GM21515 (cell line): ENCODE data around the gene TMEM18.
A peak's percentile ranks its signal among the peaks of the same experiment; 100 is the strongest.
"Not testable (repeated sequence)": the region's sequence is repeated elsewhere in the genome, so short reads cannot be mapped to it uniquely, and the experiment has no call there.

Source experiments
- ATAC-seq: cut with Tn5 transposase; IDR thresholded peaks from one replicate; pipeline ENCODE4 v1.9.1; 2021; ENCODE audit not compliant: unreplicated experiment

TMEM18 gene

GRCh38 chr2:677056-677958, at the start of gene TMEM18:
TSS of gene TMEM18 (minus strand) at chr2:677406. CDS start at chr2:677345, 61 bp downstream.
- ATAC-seq: peak; percentile 56

GRCh38 chr2:726169-726568, 49.0 kb upstream of the TMEM18 start:
- peak; percentile 77 for ATAC-seq

- ATAC-seq: no peak
Observed at GRCh38 chr2:725468-725867, 48.3 kb upstream of the TMEM18 start.

GRCh38 chr2:723761-724160, 46.6 kb upstream of the TMEM18 start:
- ATAC-seq: no peak

GRCh38 chr2:720842-721241, 43.6 kb upstream of the TMEM18 start:
- no peak for ATAC-seq

GRCh38 chr2:719734-720133, 42.5 kb upstream of the TMEM18 start:
- ATAC-seq: no peak

- no peak for ATAC-seq
Observed at GRCh38 chr2:719191-719590, 42.0 kb upstream of the TMEM18 start.

- no peak for ATAC-seq
Observed at GRCh38 chr2:717661-718060, 40.5 kb upstream of the TMEM18 start.

GRCh38 chr2:715854-716560, 38.8 kb upstream of the TMEM18 start:
- no peak for ATAC-seq

- peak; percentile 5 for ATAC-seq
Observed at GRCh38 chr2:715038-715437, 37.8 kb upstream of the TMEM18 start.

GRCh38 chr2:714005-714741, 37.0 kb upstream of the TMEM18 start:
- peak; percentile 92 for ATAC-seq

GRCh38 chr2:710867-711665, 33.9 kb upstream of the TMEM18 start:
- ATAC-seq: no peak

- ATAC-seq: no peak
Observed at GRCh38 chr2:709138-709765, 32.0 kb upstream of the TMEM18 start.

- ATAC-seq: no peak
Observed at GRCh38 chr2:708667-709066, 31.5 kb upstream of the TMEM18 start.

- peak; percentile 97 for ATAC-seq
Observed at GRCh38 chr2:705971-706511, 28.8 kb upstream of the TMEM18 start.

GRCh38 chr2:702765-703164, 25.6 kb upstream of the TMEM18 start:
- not testable (repeated sequence) for ATAC-seq

GRCh38 chr2:696999-697627, 19.9 kb upstream of the TMEM18 start:
- ATAC-seq: no peak

GRCh38 chr2:696463-696862, 19.3 kb upstream of the TMEM18 start:
- peak; percentile 91 for ATAC-seq

- no peak for ATAC-seq
Observed at GRCh38 chr2:694906-695510, 17.8 kb upstream of the TMEM18 start.
